CD8-positive, alpha-beta memory T cell (primary cell): ENCODE measurements around the gene REM2. TPM values are rescaled to one million over a fixed set of nuclear protein-coding genes. Genes with fewer than 3 reads are reported as not detected.

Source experiments
- CTCF ChIA-PET: fragments of 350-600 bp; sonication (Branson Sonifier 250); formaldehyde crosslinking; loops from one replicate; lab custom pipeline; 2021; ENCODE audit warnings: antibody characterized with exemption; lab: Charles Lee
- POLR2A ChIA-PET: fragments of 350-600 bp; sonication (Branson Sonifier 250); formaldehyde crosslinking; loops from one replicate; lab custom pipeline; 2021; ENCODE audit warnings: antibody characterized with exemption; lab: Charles Lee
- DNase-seq, 5 donors: peaks; one replicate each; pipeline versions ENCODE4 v3.0.0 to v3.0.0-alpha.2; 2020 to 2022; ENCODE audit warnings: mixed read lengths in 1 of 5
- H3K27ac ChIP-seq: one replicate; pipeline ENCODE4 v1.7.0; 2013; ENCODE audit warnings: low read depth, mild to moderate bottlenecking, low read length, moderate library complexity
- H3K27me3 ChIP-seq: 2 replicates; pipeline ENCODE4 v1.7.0; 2013; ENCODE audit warnings: low read length, mild to moderate bottlenecking; ENCODE audit not compliant: insufficient read depth, poor library complexity, severe bottlenecking
- H3K36me3 ChIP-seq: 2 replicates; pipeline ENCODE4 v1.7.0; 2013; ENCODE audit warnings: mild to moderate bottlenecking, low read length, moderate library complexity; ENCODE audit not compliant: insufficient read depth
- H3K4me1 ChIP-seq: 2 replicates; pipeline ENCODE4 v1.7.0; 2013; ENCODE audit warnings: mild to moderate bottlenecking, low read length, moderate library complexity; ENCODE audit not compliant: insufficient read depth
- H3K4me3 ChIP-seq: 2 replicates; pipeline ENCODE4 v1.7.0; 2013; ENCODE audit warnings: mild to moderate bottlenecking, low read length
- H3K9me3 ChIP-seq: 2 replicates; pipeline ENCODE4 v1.7.0; 2013; ENCODE audit warnings: mild to moderate bottlenecking, low read length
- H3K27ac Mint-ChIP-seq, 8 donors: one replicate each; pipeline ENCODE4 v1.8.0; 2020 to 2021; ENCODE audit warnings: mixed read lengths in 8 of 8, mild to moderate bottlenecking in 6 of 8, inconsistent platforms in 3 of 8, moderate library complexity in 3 of 8
- H3K27me3 Mint-ChIP-seq, 2 donors: one replicate each; pipeline ENCODE4 v1.8.0; 2020 to 2021; ENCODE audit warnings: mixed read lengths in 2 of 2, mild to moderate bottlenecking in 1 of 2, moderate library complexity in 1 of 2
- H3K36me3 Mint-ChIP-seq, 3 donors: one replicate each; pipeline ENCODE4 v1.8.0; 2020 to 2021; ENCODE audit warnings: mixed read lengths in 3 of 3, inconsistent platforms in 1 of 3, mild to moderate bottlenecking in 1 of 3
- H3K4me1 Mint-ChIP-seq, 3 donors: one replicate each; pipeline ENCODE4 v1.8.0; 2020 to 2021; ENCODE audit warnings: mixed read lengths in 3 of 3, inconsistent platforms in 1 of 3, mild to moderate bottlenecking in 1 of 3
- H3K4me3 Mint-ChIP-seq, 7 donors: one replicate each; pipeline ENCODE4 v1.8.0; 2020 to 2021; ENCODE audit warnings: mixed read lengths in 7 of 7, mild to moderate bottlenecking in 6 of 7, moderate library complexity in 4 of 7, inconsistent platforms in 2 of 7
- H3K9me3 Mint-ChIP-seq, 5 donors: one replicate each; pipeline ENCODE4 v1.8.0; 2020 to 2022; ENCODE audit warnings: mixed read lengths in 5 of 5, mild to moderate bottlenecking in 3 of 5, moderate library complexity in 2 of 5, inconsistent platforms in 1 of 5
- polyA plus RNA-seq: library from polyadenylated mRNA; unstranded; fragments of 300-500 nt; fragmentation: Illumina TruSeq; gene quantifications from one replicate; pipeline ENCODE4 v1.2.3, GENCODE V29; 2021
- total RNA-seq, 2 experiments: library from RNA; stranded (reverse); gene quantifications; one replicate each; pipeline ENCODE4 v1.2.3, GENCODE V29; 2021

Gene REM2
- total and polyA plus RNA-seq, 3 experiments from 2014 or later = 0.33 to 1.0 (median 0.33) TPM

DNA sequence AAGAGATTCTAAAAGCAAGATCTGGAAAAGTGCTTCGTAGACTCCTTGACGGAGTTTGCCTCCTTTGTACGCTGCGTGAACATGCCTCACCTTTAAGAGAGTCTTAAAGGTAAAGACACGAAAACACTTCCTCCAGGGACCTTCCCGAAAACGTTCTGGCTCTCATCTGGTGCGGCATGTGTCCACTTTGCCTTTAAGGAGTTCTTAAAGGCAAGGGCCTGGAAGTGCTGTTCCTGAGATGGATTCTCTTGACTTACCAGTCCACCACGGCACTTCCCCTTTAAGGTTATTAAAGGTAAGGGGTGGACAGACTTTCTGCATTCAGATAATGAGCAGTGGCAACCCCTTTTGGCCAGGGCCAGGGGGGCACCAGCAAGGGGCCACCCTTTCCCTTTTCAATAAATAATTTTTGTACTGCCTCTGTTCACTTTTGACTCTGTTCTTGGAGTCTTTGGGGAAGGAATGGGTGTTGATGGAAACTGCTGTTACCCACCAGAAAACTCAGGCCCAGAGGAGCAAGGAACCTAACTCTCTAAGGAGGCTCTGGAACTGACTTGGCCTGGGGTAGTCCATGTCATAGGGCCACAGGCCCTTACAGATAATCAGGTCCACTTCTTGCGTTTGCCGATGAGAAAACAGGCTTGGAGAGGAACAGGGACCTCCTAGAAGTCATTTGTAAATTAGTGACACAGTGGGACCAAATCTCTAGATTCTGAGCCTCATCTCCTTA is 4.4 kb downstream of the REM2 start:
- H3K4me3 ChIP-seq = peak overlapping the region; percentile 78
- POLR2A ChIA-PET = interaction anchor here (1.4 to 2.8 kb wide), 4 partner anchors 15 to 298 kb away, joined by 5 to 17 read pairs (median 8); partner anchors contain the start of genes DAD1, LRP10 and RBM23
- Mint-ChIP-seq H3K4me3 (peak overlapping the region; percentile 82 to 93 (median 87)), H3K27me3 (peaks cover 0 to 1% of the 10 kb centered on the region in 2 donors), H3K27ac (peak overlapping the region; percentile 68 to 94 (median 86)), H3K36me3 (peaks cover 0 to 3% (median 0%) of the 10 kb centered on the region in 3 donors), H3K4me1 (peaks cover 29 to 61% (median 37%) of the 10 kb centered on the region in 3 donors), H3K9me3 (no peaks in the 10 kb centered on the region)
- peaks cover 55% of the 10 kb centered on the region for H3K4me1 ChIP-seq
- no peak for DNase-seq
- no peaks in the 10 kb centered on the region for H3K36me3 ChIP-seq
- CTCF ChIA-PET = interaction anchor here (0.6 to 10.6 kb wide), 8 partner anchors 14 to 317 kb away, joined by 3 to 110 read pairs (median 10); partner anchors contain the start of gene LRP10
- H3K9me3 ChIP-seq = no peaks in the 10 kb centered on the region
- no peaks in the 10 kb centered on the region for H3K27me3 ChIP-seq
- H3K27ac ChIP-seq = peak overlapping the region; percentile 76

DNA sequence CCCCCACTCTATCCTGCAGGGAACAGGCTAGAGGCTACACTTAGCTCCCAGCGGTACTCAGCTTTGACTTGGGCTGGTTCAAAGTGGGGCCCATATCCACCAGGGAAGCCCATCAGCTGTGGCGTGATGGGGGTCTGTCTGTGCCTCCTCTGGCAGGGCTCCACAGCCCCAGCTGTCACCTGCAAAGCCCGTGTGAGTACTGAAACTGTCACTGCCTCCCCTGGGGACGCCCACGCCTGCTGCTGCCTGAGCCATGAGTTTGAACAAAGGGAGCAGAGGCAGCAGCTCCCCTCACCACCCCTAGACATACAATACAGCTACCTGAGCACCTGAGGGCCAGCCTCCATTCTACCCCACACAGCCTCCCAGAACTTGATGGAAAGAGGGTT is 5.0 kb downstream of the REM2 start:
- Histone ChIP-seq H3K4me3 (peak overlapping the region; percentile 78), H3K36me3 (no peaks in the 10 kb centered on the region), H3K9me3 (no peaks in the 10 kb centered on the region), H3K4me1 (peaks cover 55% of the 10 kb centered on the region), H3K27ac (peak overlapping the region; percentile 76), H3K27me3 (no peaks in the 10 kb centered on the region)
- Mint-ChIP-seq H3K4me3 (peak overlapping the region in 6 of 7 donors; percentile 76 to 93 (median 86)), H3K36me3 (peaks cover 0 to 3% (median 0%) of the 10 kb centered on the region in 3 donors), H3K27me3 (peaks cover 0 to 1% of the 10 kb centered on the region in 2 donors), H3K27ac (peak overlapping the region in 6 of 8 donors; percentile 43 to 92 (median 70)), H3K9me3 (no peaks in the 10 kb centered on the region), H3K4me1 (peaks cover 29 to 58% (median 37%) of the 10 kb centered on the region in 3 donors)
- POLR2A ChIA-PET = interaction anchor here (1.6 to 2.8 kb wide), 2 partner anchors 17 to 30 kb away, joined by 5 to 11 read pairs; partner anchors contain the start of gene RBM23
- CTCF ChIA-PET = interaction anchor here (1.1 to 10.6 kb wide), 5 partner anchors 14 to 65 kb away, joined by 3 to 110 read pairs (median 11); partner anchors contain the start of gene LRP10
- peak in 1 of 5 donors; percentile 38 for DNase-seq

DNA sequence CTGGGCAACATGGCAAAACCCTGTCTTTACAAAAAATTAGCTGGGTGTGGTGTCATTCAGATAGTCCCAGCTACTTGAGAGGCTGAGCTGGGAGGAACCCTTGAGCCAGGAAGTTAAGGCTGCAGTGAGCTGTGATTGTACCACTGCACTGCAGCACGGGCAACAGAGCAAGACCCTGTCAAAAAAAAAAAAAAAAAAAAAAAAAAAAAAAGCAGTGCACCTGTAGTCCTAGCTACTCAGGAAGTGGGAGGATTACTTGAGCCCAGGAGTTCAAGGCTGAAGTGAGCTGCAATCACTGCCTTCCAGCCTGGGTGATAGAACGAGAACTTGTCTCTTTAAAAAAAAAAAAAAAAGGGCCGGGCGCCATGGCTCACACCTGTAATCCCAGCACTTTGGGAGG is 5.6 kb downstream of the REM2 start:
- peaks cover 28 to 53% (median 37%) of the 10 kb centered on the region in 3 donors for H3K4me1 Mint-ChIP-seq
- no peaks in the 10 kb centered on the region for H3K9me3 Mint-ChIP-seq
- Histone ChIP-seq H3K4me1 (peaks cover 49% of the 10 kb centered on the region), H3K4me3 (no peak overlapping the region), H3K36me3 (no peaks in the 10 kb centered on the region), H3K27me3 (no peaks in the 10 kb centered on the region), H3K27ac (no peak overlapping the region), H3K9me3 (no peaks in the 10 kb centered on the region)
- CTCF ChIA-PET = interaction anchor here (1.1 to 10.6 kb wide), 5 partner anchors 13 to 65 kb away, joined by 3 to 110 read pairs (median 11); partner anchors contain the start of gene LRP10
- peak in 1 of 5 donors; percentile 21 for DNase-seq
- peaks cover 0 to 7% (median 0%) of the 10 kb centered on the region in 3 donors for H3K36me3 Mint-ChIP-seq
- peaks cover 0 to 1% of the 10 kb centered on the region in 2 donors for H3K27me3 Mint-ChIP-seq
- POLR2A ChIA-PET = interaction anchor here (0.6 to 2.8 kb wide), 6 partner anchors 18 to 891 kb away, joined by 3 to 11 read pairs (median 4); partner anchors contain the start of gene RBM23
- peak overlapping the region in 2 of 7 donors; percentile 24 to 87 for H3K4me3 Mint-ChIP-seq
- H3K27ac Mint-ChIP-seq = peak overlapping the region in 2 of 8 donors; percentile 24 to 88

- Mint-ChIP-seq H3K27me3 (peaks cover 0 to 1% of the 10 kb centered on the region in 2 donors), H3K9me3 (no peaks in the 10 kb centered on the region), H3K27ac (no peak overlapping the region), H3K4me1 (peaks cover 25 to 41% (median 30%) of the 10 kb centered on the region in 3 donors), H3K36me3 (peaks cover 0 to 10% (median 2%) of the 10 kb centered on the region in 3 donors), H3K4me3 (peak overlapping the region in 1 of 7 donors; percentile 0)
- DNase-seq = no peak
- Histone ChIP-seq H3K27ac (no peak overlapping the region), H3K4me3 (no peak overlapping the region), H3K27me3 (no peaks in the 10 kb centered on the region), H3K36me3 (no peaks in the 10 kb centered on the region), H3K4me1 (peaks cover 47% of the 10 kb centered on the region), H3K9me3 (no peaks in the 10 kb centered on the region)
- CTCF ChIA-PET = interaction anchor here (0.7 to 10.6 kb wide), 3 partner anchors 11 to 1180 kb away, joined by 3 to 110 read pairs (median 49); partner anchors contain the start of gene LRP10
- POLR2A ChIA-PET = no interaction called here
These were observed 7.4 kb downstream of the REM2 start for GRCh38 chr14:22890416-22890815.

DNA sequence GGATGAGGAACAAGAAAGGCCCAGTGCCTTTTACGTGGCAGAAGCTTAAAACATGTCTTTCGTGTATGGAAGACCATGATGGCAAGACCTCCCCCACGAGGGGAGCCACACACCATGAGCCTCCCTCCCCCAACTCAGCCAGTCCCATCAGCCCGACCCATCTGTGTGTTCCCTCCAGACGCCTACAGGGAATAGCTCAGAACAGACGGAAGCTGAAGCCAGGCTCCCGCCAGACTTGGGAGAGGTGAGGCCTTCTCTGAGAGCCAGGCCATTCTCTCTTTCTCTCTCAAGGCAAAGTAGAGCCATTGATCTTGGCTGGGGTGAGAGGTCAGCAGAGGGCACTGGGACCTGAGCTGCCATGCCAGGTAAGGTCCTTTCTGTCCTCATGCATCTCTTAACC is 9.5 kb downstream of the REM2 start:
- CTCF ChIA-PET = interaction anchor here (1.0 kb wide), 1 partner anchor 20 kb away, joined by 4 read pairs; no protein-coding TSS in a partner anchor
- peaks cover 30% of the 10 kb centered on the region for H3K4me1 ChIP-seq
- no peak overlapping the region for H3K27ac ChIP-seq
- H3K36me3 ChIP-seq = no peaks in the 10 kb centered on the region
- H3K27me3 Mint-ChIP-seq = no peaks in the 10 kb centered on the region
- no peaks in the 10 kb centered on the region for H3K27me3 ChIP-seq
- POLR2A ChIA-PET = no interaction called here
- peaks cover 11 to 25% (median 17%) of the 10 kb centered on the region in 3 donors for H3K4me1 Mint-ChIP-seq
- H3K4me3 Mint-ChIP-seq = peak overlapping the region in 1 of 7 donors; percentile 40
- H3K27ac Mint-ChIP-seq = peak overlapping the region in 2 of 8 donors; percentile 61 to 78
- no peaks in the 10 kb centered on the region for H3K9me3 ChIP-seq
- H3K4me3 ChIP-seq = no peak overlapping the region
- H3K36me3 Mint-ChIP-seq = peaks cover 0 to 10% (median 2%) of the 10 kb centered on the region in 3 donors
- H3K9me3 Mint-ChIP-seq = no peaks in the 10 kb centered on the region
- DNase-seq = no peak

- peaks cover 0 to 12% (median 7%) of the 10 kb centered on the region in 3 donors for H3K4me1 Mint-ChIP-seq
- CTCF ChIA-PET = interaction anchor here (1.1 kb wide), 1 partner anchor 21 kb away, joined by 3 read pairs; no protein-coding TSS in a partner anchor
- Histone ChIP-seq H3K9me3 (no peaks in the 10 kb centered on the region), H3K4me1 (peaks cover 17% of the 10 kb centered on the region), H3K4me3 (no peak overlapping the region), H3K27me3 (no peaks in the 10 kb centered on the region), H3K27ac (no peak overlapping the region), H3K36me3 (no peaks in the 10 kb centered on the region)
- no peaks in the 10 kb centered on the region for H3K27me3 Mint-ChIP-seq
- H3K9me3 Mint-ChIP-seq = no peaks in the 10 kb centered on the region
- H3K36me3 Mint-ChIP-seq = peaks cover 0 to 12% (median 2%) of the 10 kb centered on the region in 3 donors
- no peak for DNase-seq
- H3K4me3 Mint-ChIP-seq = no peak overlapping the region
- POLR2A ChIA-PET = no interaction called here
- peak overlapping the region in 1 of 8 donors; percentile 61 for H3K27ac Mint-ChIP-seq
These were observed 10.7 kb downstream of the REM2 start for GRCh38 chr14:22893706-22894105.

DNA sequence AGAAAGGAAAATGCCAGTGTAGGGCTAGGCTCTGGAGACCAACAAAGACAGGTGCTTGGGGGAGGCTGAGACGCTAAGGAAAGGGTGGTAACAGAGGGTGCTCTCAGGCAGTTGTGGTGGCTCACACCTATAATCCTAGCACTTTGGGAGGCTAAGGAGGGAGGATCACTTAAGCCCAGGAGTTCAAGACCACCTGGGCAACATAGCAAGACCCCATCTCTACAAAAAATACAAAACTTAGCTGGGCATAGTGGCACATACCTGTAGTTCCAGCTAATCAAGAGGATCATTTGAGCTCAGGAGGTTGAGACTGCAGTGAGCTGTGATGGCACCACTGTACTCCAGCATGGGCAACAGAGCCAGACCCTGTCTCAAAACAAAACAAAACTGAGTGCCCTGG is 12.4 kb downstream of the REM2 start:
- Histone ChIP-seq H3K27me3 (no peaks in the 10 kb centered on the region), H3K4me1 (peaks cover 5% of the 10 kb centered on the region), H3K27ac (no peak overlapping the region), H3K36me3 (no peaks in the 10 kb centered on the region), H3K9me3 (no peaks in the 10 kb centered on the region), H3K4me3 (no peak overlapping the region)
- DNase-seq = no peak
- no peak overlapping the region for H3K4me3 Mint-ChIP-seq
- H3K27me3 Mint-ChIP-seq = no peaks in the 10 kb centered on the region
- CTCF ChIA-PET = interaction anchor here (1.0 to 2.5 kb wide), 8 partner anchors 10 to 325 kb away, joined by 3 to 15 read pairs (median 4); partner anchors contain the start of gene LRP10
- H3K9me3 Mint-ChIP-seq = no peaks in the 10 kb centered on the region
- POLR2A ChIA-PET = interaction anchor here (0.5 kb wide), 1 partner anchor 32 kb away, joined by 4 read pairs; no protein-coding TSS in a partner anchor
- H3K27ac Mint-ChIP-seq = peak overlapping the region in 2 of 8 donors; percentile 29 to 61
- H3K4me1 Mint-ChIP-seq = peaks cover 3 to 5% (median 4%) of the 10 kb centered on the region in 3 donors
- peaks cover 0 to 14% (median 3%) of the 10 kb centered on the region in 3 donors for H3K36me3 Mint-ChIP-seq
